Endothelial cell of umbilical vein (primary cell): ENCODE data around the gene RIF1. TPM values are rescaled to one million over a fixed set of nuclear protein-coding genes. Genes with fewer than 3 reads are reported as not detected.

ENCODE experiments used
- BruUV-seq: library from RNA; stranded (reverse); fragments of 400-500 nt; replicated peaks from 2 replicates; lab custom pipeline; 2021; lab: Mats Ljungman, UMichigan
- CTCF ChIA-PET: fragments of 300-600, 350-600 bp; sonication (Branson Sonifier 250); formaldehyde crosslinking; loops from one replicate; lab custom pipeline; 2021; ENCODE audit warnings: antibody characterized with exemption, inconsistent platforms; lab: Charles Lee
- POLR2A ChIA-PET: fragments of 300-600, 350-600 bp; sonication (Branson Sonifier 250); formaldehyde crosslinking; loops from one replicate; lab custom pipeline; 2021; ENCODE audit warnings: antibody characterized with exemption, inconsistent platforms; lab: Charles Lee
- DNase-seq: peaks from one replicate; pipeline ENCODE4 v3.0.0-alpha.2; 2011; ENCODE audit warnings: low read depth, low spot score
- FAIRE-seq: peaks from 2 replicates; lab custom pipeline; 2011; peaks lifted over from hg19 to GRCh38; lab: Jason Lieb, UNC
- H2AFZ ChIP-seq: 2 replicates; pipeline ENCODE4 v1.6.0; 2012; ENCODE audit warnings: low read depth, low read length, control low read depth, inconsistent platforms
- H3K27ac ChIP-seq: 2 replicates; pipeline ENCODE4 v1.5.1; 2011; ENCODE audit warnings: low read depth, mild to moderate bottlenecking, control low read depth, low read length, moderate library complexity; ENCODE audit not compliant: insufficient read depth
- H3K27me3 ChIP-seq, 2 experiments: 2 replicates each; pipeline versions ENCODE4 v1.6.0 to v1.6.1; 2011; ENCODE audit warnings: low read length in 2 of 2, mixed read lengths in 1 of 2; ENCODE audit not compliant: control insufficient read depth in 2 of 2, insufficient read depth in 2 of 2
- H3K36me3 ChIP-seq, 2 experiments: 2 replicates in 1 of 2; 3 replicates in 1 of 2; pipeline ENCODE4 v1.5.1; 2011; ENCODE audit warnings: low read length in 2 of 2, mild to moderate bottlenecking in 1 of 2, moderate library complexity in 1 of 2; ENCODE audit not compliant: control insufficient read depth in 2 of 2, insufficient read depth in 2 of 2; ENCODE audit errors: extremely low read depth in 1 of 2
- H3K4me1 ChIP-seq: 3 replicates; pipeline ENCODE4 v1.5.1; 2011; ENCODE audit warnings: mild to moderate bottlenecking, low read length; ENCODE audit not compliant: control insufficient read depth, insufficient read depth; ENCODE audit errors: extremely low read depth
- H3K4me2 ChIP-seq: 2 replicates; pipeline ENCODE4 v1.6.1; 2011; ENCODE audit warnings: low read length, control low read depth, mixed read lengths; ENCODE audit not compliant: insufficient read depth
- H3K4me3 ChIP-seq, 3 experiments: fragments of 200-600 bp in 1 of 3; sonication (generic), shearing (Covaris generic) in 1 of 3; replicated peaks in 1 of 3; 2 replicates each; pipeline ENCODE4 v1.5.1; 2011 to 2016; ENCODE audit warnings: control low read depth in 3 of 3, low read length in 3 of 3, mild to moderate bottlenecking in 2 of 3, inconsistent platforms in 1 of 3, low read depth in 1 of 3, moderate library complexity in 1 of 3; ENCODE audit not compliant: insufficient read depth in 1 of 3
- H3K79me2 ChIP-seq: 2 replicates; pipeline ENCODE4 v1.6.0; 2012; ENCODE audit warnings: low read length, inconsistent platforms; ENCODE audit not compliant: control insufficient read depth, insufficient read depth
- H3K9ac ChIP-seq: replicated peaks from 2 replicates; pipeline ENCODE3; 2011; ENCODE audit warnings: low read length, control low read depth; ENCODE audit not compliant: insufficient read depth; ENCODE audit errors: extremely low read depth
- H3K9me1 ChIP-seq: replicated peaks from 3 replicates; pipeline ENCODE4 v1.6.0; 2011; ENCODE audit warnings: mild to moderate bottlenecking, low read length; ENCODE audit not compliant: control insufficient read depth, insufficient read depth; ENCODE audit errors: extremely low read depth
- H3K9me3 ChIP-seq: replicated peaks from 2 replicates; pipeline ENCODE4 v1.5.1; 2012; ENCODE audit warnings: low read length, inconsistent platforms; ENCODE audit not compliant: control insufficient read depth, insufficient read depth
- H4K20me1 ChIP-seq: replicated peaks from 2 replicates; pipeline ENCODE3; 2011; ENCODE audit warnings: mild to moderate bottlenecking, low read length; ENCODE audit not compliant: control insufficient read depth, insufficient read depth; ENCODE audit errors: extremely low read depth
- CTCF ChIP-seq, 2 donors: IDR thresholded peaks; 1 replicate in 1 of 2; 2 replicates in 1 of 2; pipeline ENCODE4 v1.5.1; 2011; ENCODE audit warnings: low read length in 2 of 2, mild to moderate bottlenecking in 2 of 2, moderate library complexity in 2 of 2, control low read depth in 1 of 2, inconsistent platforms in 1 of 2, low read depth in 1 of 2; ENCODE audit not compliant: insufficient read depth in 1 of 2; ENCODE audit errors: extremely low read depth in 1 of 2
- EZH2 ChIP-seq: IDR thresholded peaks from 2 replicates; pipeline ENCODE4 v1.6.1; 2012; ENCODE audit warnings: borderline replicate concordance, low read depth, mild to moderate bottlenecking, moderate library complexity, low read length, inconsistent platforms; ENCODE audit not compliant: severe bottlenecking
- FOS ChIP-seq: IDR thresholded peaks from 2 replicates; pipeline ENCODE4 v1.6.1; 2011; ENCODE audit warnings: mild to moderate bottlenecking, low read length, moderate library complexity, borderline replicate concordance; ENCODE audit not compliant: insufficient read depth
- GATA2 ChIP-seq: IDR thresholded peaks from 2 replicates; pipeline ENCODE4 v1.7.0; 2011; ENCODE audit warnings: low read depth, mild to moderate bottlenecking, moderate library complexity, mixed read lengths, low read length; ENCODE audit not compliant: insufficient read length, insufficient read depth
- JUN ChIP-seq: IDR thresholded peaks from 2 replicates; pipeline ENCODE4 v1.6.1; 2011; ENCODE audit warnings: borderline replicate concordance, low read depth; ENCODE audit not compliant: insufficient read length, insufficient read depth
- MAX ChIP-seq: IDR thresholded peaks from 2 replicates; pipeline ENCODE4 v1.6.1; 2011; ENCODE audit not compliant: insufficient read depth, insufficient read length
- MYC ChIP-seq: IDR thresholded peaks from one replicate; pipeline ENCODE4 v1.6.1; 2011; ENCODE audit warnings: mild to moderate bottlenecking, low read depth, low read length
- POLR2A ChIP-seq: IDR thresholded peaks from 2 replicates; pipeline ENCODE4 v1.6.1; 2012; ENCODE audit warnings: low read depth, mild to moderate bottlenecking, control low read depth, low read length
- dilution Hi-C: fragments of 300-500 bp; cut with MboI; formaldehyde crosslinking; loops from one replicate; pipeline ENCODE4 v1.15.0; 2019; ENCODE audit warnings: low sequenced_read_pairs; ENCODE audit not compliant: extremely low pct_ligation_motif_present
- intact Hi-C: fragments of 100-400 bp; cut with micrococcal nuclease; formaldehyde crosslinking; loops from one replicate; pipeline ENCODE4 v1.10.0; 2022
- polyA plus RNA-seq, 4 experiments: library from polyadenylated mRNA; depleted of rRNA in 3 of 4; stranded (reverse) in 3 of 4; unstranded in 1 of 4; fragments of >200 nt; gene quantifications; 2 replicates each; pipeline versions ENCODE4 v1.2.1 to v1.2.3, GENCODE V29; 2011 to 2012; ENCODE audit warnings: missing spikeins in 1 of 4
- total RNA-seq: library from RNA; stranded (reverse); gene quantifications from 2 replicates; pipeline ENCODE4 v1.2.3, GENCODE V29; 2021

RIF1 gene
- total and polyA plus RNA-seq, 2 donors (not counting 3 experiments of a cell fraction or from before 2014, with no cell fraction given) = 5.1 to 55.3 TPM

- POLR2A ChIA-PET = no interaction called here
- Histone ChIP-seq H3K79me2 (no peaks in the 10 kb centered on the region), H3K4me2 (no peak overlapping the region), H3K36me3 (no peaks in the 10 kb centered on the region), H4K20me1 (no peaks in the 10 kb centered on the region), H3K4me1 (no peaks in the 10 kb centered on the region), H3K9ac (no peak overlapping the region), H3K9me1 (no peaks in the 10 kb centered on the region), H3K9me3 (no peaks in the 10 kb centered on the region), H3K4me3 (no peak overlapping the region), H2AFZ (no peak overlapping the region), H3K27me3 (no peaks in the 10 kb centered on the region), H3K27ac (no peak overlapping the region)
- BruUV-seq = no TSS peak
- CTCF ChIA-PET = interaction anchor here (1.9 kb wide), 1 partner anchor 500 kb away, joined by 4 read pairs; no protein-coding TSS in a partner anchor
- TF ChIP-seq FOS (no peak), CTCF (IDR thresholded peaks at IDR 0.05; ENCODE audit: extremely low read depth in 1 of 2, insufficient read depth in 1 of 2, low read depth in 1 of 2, low read length in 2 of 2) (no peak), GATA2 (no peak), POLR2A (no peak), MAX (no peak), EZH2 (no peak), JUN (no peak), MYC (no peak)
- intact Hi-C loops (no loop called here), dilution Hi-C loops (no loop called here)
- DNase-seq (no peak), FAIRE-seq (no peak)
These were observed 116.2 kb downstream of the RIF1 start for GRCh38 chr2:151525821-151526373.
